HTR-8/SVneo (cell line): ENCODE data around the gene CRADD.

Experiments used
- DNase-seq: peaks from one replicate; pipeline ENCODE4 v3.0.0; 2011; ENCODE audit warnings: low spot score, mixed read lengths; ENCODE audit not compliant: insufficient read length
- FAIRE-seq: peaks from 2 replicates; lab custom pipeline; 2011; peaks lifted over from hg19 to GRCh38; lab: Jason Lieb, UNC

The CRADD gene

DNA sequence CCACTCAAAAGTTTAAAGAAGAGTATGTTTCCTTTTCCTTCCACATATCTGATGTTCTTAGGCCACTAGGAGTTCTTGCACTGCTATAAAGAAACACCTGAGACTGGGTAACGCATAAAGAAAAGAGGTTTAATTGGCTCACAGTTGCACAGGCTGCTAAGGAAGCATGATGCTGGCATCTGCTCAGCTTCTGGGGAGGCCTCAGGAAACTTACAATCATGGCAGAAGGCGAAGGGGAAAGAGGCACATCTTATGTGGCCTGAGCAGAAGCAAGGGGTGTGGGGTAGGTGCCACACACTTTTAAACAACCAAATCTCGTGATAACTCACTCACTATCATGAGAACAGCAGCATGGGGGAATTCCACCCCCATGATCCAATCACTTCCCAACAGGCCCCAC is 7.7 kb upstream of the CRADD start:
- FAIRE-seq = no peak

DNA sequence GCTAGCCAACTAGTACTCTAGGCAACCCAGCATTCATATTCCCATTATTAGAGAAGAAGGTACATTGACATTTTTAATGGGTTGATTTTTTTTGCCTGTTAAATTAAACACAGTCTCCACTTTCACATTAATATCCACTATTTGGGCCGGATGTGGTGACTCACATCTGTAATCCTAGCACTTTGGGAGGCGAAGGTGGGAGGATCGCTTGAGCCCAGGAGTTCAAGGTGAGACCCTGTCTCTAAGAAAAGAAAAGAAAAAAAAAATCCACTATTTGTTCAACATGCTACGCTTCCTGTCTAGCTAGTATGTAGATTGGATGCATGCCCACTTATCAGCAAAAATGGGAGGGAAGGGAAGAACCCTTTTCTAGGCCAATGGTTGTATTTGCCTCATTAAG is 7.1 kb upstream of the CRADD start:
- DNase-seq (no peak), FAIRE-seq (no peak)

More for the DNA sequence above, 7.7 kb upstream of the CRADD start:
- DNase-seq = no peak

DNA sequence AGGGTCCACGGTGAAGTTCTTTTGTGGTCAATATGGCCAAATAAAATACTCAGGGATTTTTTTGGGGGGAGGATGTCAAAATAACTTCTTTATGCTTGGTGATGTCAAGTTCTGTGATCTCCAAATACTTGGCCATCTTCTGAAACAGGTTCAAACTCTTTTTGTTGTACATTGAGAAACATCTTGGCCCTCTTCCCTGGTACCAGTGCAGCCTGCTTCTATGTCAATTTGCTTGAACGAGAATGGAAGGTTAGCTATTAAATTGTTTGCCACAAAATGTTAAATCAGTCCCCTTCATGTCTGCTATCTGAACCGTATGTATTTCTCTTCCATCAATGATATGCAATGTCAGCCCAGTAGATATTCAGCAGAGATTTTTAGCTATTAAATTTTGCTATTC is 6.1 kb upstream of the CRADD start:
- FAIRE-seq (no peak), DNase-seq (no peak)

DNA sequence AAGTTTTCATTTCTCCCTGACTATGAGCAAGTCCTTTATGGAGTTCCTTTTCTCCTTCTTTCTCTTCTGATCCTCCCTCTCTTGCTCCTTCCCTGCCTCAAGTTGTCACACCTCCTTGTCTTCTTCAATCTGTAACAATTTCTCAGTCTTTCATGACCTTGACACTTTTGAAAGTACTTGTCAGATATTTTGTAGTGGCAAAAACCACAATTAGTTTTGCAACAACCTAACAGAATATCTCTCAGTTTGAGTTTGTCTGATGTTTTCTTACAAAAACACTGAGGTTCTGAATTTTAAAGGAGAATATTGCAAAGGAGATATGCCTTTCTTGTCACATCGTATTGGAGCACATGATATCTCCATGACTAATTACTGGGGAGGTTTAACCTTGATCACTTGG is 4.1 kb upstream of the CRADD start:
- FAIRE-seq (no peak), DNase-seq (no peak)

DNA sequence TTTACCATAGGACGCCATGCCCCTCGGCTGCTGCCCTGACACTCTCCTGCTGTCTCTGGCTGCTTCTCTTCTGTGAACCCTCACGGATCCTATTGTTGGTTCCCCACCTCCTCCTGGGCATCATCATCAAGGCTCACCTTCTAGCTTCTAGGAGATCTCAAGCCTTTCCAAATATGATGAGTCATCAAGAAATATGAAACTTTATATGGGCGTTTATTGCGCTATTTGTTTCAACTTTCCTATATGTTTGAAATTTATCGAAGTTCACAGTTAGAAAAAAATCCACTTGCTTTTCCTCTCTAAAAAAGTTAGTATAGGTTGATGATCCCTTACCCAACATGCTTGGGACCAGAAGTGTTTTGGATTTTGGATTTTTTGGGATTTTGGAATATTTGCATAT is 2.8 kb upstream of the CRADD start:
- no peak for FAIRE-seq

DNA sequence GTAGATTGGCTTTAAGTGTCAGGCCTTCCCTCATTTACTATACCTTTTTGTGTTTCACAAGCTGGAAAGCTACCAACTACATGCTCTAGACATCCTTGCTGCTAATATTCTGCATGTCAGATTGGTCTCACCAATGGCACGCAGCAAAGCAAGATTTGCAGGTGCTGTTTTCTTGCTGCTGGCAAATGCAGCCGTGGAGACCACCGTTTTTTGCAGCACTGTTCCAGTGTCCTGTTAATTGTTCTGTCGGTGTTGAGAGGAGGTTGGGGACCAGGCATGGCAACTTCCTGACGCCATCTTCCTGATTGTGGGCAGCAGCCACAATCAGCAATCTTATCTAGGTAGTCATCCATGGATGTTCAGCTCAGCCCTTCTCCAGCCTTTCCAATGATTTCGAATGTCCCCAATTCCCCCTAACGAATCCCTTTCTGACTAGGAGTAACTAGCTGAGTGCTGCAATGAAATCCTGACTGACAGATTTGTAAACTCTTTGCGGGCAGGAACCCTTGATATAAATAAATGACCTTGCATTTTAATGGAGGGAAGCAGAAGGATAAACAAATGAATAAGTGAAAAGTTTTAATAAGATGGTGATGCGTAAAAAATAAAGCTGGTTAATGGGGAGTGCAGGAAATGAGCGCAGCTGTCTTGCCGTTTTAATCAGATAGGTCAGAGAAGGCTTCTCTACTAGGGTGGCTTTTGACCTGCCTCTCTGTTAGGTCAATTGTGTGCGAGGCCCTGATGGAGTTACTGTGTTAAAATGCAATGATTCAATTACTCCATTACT is 574 bp upstream of the CRADD start:
- FAIRE-seq = no peak
- DNase-seq = no peak

More for the DNA sequence above, 2.8 kb upstream of the CRADD start:
- no peak for DNase-seq

DNA sequence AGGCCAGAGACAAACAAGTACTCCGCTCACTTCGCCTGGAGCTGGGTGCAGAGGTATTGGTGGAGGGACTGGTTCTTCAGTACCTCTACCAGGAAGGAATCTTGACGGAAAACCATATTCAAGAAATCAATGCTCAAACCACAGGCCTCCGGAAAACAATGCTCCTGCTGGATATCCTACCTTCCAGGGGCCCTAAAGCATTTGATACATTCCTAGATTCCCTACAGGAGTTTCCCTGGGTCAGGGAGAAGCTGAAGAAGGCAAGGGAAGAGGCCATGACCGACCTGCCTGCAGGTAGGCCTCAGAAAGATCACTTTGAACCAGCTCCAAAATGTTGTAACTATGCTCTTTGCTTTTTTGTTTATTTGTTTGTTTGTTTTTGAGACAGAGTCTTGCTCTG is 1.6 kb downstream of the CRADD start:
- no peak for FAIRE-seq
- no peak for DNase-seq

DNA sequence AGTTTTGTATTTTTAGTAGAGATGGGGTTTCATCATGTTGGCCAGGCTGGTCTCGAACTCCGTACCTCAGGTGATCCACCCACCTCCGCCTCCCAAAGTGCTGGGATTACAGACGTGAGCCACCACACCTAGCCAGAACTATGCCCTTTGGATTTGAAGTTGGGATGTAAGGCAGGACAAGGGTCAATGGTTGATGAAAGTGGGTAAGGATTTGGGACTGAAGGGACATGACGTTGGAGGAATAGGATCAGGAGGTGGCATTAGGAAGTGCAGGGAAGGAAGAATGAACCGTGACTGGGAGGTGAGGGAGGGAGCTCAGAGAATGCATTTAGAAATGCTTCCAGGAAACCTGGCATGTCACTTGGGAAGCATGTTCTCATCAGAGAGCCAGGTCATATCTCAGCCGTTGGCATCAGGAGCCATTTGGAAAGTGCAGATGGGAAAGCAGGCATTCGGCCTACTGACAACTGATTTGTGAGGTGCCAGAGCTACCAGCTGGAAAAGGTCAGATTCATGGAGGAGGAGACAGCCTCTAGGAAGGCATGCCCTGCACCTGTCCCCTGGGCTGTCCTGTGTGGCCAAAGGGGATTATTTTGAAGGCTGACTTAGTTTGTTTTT is 2.2 kb downstream of the CRADD start:
- no peak for FAIRE-seq
- DNase-seq = no peak

DNA sequence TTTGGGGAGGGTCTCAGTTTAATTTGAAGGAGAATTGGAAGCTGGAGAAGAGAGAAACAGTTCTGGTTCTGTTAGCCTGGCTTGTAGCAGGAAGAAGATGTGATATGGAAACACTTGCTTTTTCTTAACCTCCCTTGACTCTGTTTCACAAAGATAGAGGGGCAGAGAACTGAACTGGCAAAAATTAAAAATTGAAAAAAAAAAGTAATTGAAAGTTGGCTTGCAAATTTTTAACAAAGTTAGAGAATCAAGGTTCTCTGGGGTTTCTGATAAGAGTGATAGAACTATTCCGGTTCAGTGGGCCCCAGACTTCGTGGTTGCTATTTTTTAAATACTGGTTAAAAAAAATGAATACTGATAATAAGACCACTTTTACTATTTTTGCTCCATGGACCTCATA is 2.8 kb downstream of the CRADD start:
- FAIRE-seq (no peak), DNase-seq (no peak)

DNA sequence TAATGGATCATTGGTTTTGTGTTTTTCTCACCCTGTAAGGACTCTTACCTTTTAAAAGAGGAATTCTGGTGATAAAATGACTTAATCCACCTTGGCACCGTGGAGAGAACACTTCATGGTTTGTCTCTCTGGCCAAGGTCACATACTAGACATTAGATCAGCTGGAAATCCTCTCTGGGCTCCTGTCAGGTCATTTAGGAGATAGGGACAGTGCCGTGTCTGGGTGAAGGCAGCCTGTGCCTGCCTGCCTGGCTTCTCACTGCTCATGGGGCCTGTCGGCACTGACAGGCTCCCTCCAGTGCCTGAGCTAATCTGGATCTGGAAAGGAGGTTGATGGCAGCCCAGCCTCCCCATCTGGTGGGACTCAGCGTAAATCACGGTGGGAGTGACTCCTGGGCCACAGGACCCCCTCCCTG is 5.7 kb downstream of the CRADD start:
- DNase-seq (no peak), FAIRE-seq (no peak)

DNA sequence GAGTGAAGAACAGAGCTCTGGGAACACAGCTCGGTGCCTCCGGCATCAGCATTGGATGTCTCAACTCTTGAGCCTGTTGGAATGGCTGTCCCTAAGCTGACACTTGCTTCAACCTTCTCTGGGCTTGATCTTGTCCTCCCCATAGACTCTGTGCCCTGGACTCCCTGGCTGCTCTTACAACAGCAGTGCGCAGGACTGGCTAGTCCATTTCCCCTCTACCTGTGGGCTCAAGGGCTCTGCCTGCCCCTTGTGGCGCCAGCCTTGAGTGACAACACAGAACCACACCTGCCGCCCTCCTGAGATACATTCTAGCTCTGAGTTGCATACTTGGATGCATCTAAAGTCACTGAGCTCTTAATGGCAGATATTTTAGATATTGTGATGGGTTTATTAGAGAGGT is 6.2 kb downstream of the CRADD start:
- FAIRE-seq (no peak), DNase-seq (no peak)

DNA sequence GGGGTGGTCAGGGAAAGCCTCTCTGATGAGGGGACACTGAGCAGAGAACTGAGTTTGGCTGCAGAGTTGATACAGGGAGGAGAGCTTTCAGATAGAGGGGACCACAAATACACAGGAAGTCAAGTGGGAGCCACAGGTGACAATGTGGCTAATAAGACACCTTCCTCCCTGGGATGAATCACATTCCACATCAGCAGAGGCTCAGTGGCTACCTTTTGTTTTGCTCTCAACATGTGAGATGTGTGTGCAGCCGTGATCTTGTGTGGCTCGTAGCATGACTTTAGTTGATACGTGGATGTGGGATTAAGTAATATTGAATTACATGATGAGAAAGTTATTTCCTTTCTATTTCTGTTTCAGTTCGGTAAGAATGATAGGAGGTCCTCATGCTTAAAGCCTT is 7.5 kb downstream of the CRADD start:
- DNase-seq = no peak
- FAIRE-seq = no peak

DNA sequence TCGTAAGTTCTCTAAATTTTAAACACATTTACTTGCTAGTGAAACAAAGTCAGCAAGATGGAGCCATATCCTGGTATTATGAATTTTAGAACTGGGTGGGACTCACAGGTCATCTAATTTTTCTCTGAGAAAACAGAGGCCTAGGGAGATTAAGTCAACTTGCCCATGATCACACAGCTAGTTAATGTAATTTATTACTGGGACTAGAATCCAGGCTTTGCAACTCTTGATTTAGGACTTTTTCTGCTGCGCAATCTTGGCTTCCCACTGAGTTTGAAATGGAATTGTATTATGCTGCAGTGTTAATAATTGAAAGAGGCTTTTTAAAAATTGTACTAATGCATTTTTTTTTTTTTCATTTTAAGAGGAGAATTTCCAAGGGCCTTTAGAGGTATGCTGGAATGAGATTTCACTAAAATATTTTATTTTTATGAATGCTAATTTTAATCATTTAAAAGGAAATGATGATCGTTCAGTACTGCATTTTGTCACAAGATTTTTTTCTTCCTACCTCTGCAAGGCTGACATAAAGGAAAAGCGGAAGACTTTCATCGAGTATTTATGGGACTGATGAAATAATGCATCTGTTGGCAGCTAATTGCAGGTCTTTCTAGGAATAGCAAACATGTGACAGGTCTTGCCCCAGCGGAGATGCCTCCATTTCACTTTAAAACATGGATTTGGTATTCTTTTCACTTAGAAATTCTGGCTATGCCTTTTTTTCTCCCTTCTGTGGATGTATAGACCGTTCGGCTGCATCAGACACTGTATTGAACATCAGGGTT is 9.6 kb downstream of the CRADD start:
- DNase-seq = no peak
- FAIRE-seq = no peak

DNA sequence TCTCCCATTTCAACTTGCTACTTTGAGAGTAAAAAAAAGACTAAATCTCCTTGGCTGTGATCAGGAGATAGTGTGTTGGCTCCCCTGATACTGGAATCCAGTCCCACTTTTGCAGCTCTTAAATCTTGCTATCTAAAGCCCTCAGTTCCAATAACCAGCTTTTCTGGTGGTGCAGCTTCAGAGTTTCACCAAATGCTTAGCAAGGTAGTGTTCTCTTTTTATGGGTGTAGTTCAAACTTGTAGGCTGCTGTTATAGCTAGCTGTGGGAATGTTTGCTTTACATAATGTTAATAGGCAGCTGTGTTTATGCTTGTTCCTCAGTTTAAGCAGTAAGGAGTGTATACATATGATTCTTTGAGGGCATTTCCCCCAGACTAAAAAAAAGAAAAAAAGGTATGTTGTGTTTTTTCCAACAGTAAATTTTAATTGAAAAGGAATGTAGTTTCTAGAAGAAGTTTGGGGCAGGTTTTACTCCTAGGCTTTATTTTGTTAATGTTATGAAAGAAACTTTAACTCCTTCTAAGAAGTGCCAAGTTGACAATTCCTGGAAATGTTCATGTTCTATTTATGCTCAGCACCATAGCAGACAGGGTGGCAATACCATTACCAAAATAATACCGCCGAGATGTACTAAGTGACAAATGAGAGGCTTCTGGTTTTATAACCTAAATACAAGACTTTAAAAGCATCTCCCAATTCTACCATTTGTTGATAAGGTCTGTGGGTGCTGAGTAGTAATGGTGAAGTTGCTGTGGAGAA is 12.1 kb downstream of the CRADD start:
- FAIRE-seq (no peak), DNase-seq (no peak)

DNA sequence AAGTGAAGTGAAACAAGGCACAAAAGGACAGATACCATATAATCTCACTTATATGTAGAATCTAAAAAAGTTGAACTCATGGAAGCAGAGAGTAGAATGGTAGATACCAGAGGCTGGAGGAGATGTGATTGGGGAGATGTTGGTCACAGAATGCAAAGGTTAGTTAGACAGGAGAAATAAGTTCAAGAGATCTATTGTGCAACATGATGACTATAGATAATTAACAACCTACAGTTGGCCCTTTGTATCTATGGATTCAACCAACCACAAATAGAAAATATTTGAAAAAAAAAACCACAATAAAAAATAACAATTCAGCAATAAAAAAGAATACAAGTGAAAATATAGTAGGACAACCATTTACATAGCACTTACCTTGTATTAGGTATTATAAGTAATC is 19.3 kb downstream of the CRADD start:
- DNase-seq = no peak
- FAIRE-seq = no peak

DNA sequence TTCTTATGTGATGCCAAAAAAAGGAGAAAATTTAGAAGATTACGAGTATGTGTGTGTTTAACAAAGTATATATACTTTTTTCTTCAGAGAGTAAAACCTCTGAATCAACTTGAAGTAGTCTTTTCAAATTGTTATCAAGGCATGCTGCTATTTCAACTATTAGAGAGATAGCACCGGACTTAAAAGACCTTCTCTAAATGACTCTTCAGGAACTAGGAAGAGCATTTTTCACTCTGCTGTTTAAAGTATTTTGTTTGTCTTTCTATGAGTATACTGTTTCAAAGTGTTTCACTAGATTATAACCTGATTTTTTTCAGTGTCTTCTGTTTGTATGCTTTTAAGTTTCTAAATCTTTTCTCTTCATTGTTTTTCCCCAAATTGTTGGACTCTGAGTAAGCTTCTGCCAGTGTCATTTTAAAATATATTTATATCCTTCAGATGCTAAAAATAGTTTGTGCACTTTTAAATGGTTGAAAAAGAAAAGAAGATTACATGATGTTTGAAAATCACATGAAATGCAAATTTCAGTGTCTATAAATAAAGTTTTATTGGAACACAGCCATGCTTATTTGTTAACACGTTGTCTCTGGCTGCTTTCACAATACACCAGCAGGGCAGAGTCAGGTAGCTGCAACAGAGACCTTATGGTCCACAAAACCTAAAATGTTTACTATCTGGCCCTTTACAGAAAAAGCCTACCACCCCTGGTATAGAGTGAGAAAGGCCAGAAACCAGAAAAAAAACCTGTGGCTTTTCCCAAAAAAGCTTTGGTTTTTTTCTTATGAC is 21.3 kb downstream of the CRADD start:
- DNase-seq (no peak), FAIRE-seq (no peak)

DNA sequence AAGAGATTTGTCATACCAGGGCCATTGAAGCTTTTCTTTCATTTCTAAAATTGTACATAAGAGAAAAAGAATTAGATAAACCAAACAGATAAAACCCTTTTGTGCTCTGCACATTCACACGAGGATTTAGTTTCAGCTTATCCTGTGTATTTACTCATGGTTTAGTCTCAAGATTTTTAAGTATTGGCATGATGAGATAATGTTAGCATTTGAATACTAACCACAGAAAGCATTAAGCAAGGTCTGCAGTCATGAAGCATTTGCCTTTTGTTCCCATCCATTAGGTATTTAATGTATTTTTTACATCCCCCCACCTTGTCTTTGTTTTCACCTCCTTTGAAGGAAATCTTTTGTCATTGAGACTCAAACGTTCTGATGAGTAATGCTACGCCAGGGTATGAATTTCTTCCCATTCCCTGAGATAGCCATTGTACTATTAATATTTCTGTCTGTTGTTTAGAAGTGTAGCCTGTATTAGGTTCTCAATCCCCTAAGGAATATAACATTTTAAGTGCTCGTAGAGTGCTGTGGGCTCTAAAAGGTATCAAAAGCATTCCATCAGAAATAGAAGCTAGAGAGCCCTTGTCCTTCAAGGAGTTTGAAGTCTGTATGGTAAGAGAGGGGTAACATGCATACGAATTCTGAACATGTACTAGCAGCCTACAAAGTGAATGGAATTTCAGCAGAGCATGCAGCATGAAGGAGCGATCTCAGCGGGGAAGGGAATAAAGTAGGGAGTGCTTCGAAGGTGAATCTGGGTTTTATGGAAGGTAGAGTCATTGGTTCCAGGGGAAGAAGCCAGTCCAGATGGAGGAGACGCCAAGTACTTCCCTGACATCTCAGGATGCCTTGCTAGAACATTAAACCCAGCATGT is 22.3 kb downstream of the CRADD start:
- no peak for DNase-seq
- no peak for FAIRE-seq

DNA sequence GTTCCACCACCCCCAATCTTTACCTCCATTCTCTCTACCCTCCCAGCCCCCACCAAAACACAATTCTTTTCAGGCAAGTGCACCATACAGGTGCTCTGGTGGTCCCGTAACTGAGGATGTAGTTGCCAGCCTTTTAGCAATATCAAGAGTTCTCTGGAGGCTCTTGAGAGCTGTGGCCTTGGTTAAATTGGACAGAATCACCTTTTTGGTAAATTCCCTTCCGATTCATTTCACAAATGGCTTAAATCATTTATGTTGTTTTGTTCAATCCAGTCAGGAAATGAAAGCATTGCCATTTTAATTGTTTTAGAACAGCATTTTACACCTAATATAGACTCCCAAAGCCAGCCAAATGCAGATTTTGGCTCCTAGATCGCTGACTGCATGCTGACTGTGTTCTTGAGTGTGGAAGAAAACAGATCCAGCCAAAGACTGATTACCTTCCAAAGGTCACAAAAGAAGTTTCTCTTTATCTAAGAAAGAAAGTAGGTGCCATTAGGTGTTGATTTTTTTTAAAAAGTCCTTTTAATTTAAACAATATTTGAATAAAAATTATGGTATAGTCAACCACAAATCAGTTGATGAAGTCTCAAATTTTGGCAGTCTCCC is 25.6 kb downstream of the CRADD start:
- no peak for DNase-seq
- no peak for FAIRE-seq
